A549 (cell line): ENCODE data around the gene IPP. TPM values are rescaled to one million over a fixed set of nuclear protein-coding genes. Genes with fewer than 3 reads are reported as not detected.
A peak's percentile ranks its signal among the peaks of the same experiment; 100 is the strongest.

Experiments used
- ATAC-seq, 2 experiments: fragments of 200-7000 bp in 1 of 2; fragments of >200 bp in 1 of 2; cut with Nextera tagmentation in 1 of 2; cut with Tn5 transposase in 1 of 2; 3 replicates each; pipeline versions ENCODE4 v1.8.0 to v1.9.1; 2018 to 2020; ENCODE audit warnings: mild to moderate bottlenecking in 1 of 2, moderate library complexity in 1 of 2
- CTCF ChIA-PET: fragments of 300-600 bp; sonication (Branson Sonifier 250); formaldehyde crosslinking; extraction: SDS; loops from one replicate; lab custom pipeline; 2021; ENCODE audit warnings: antibody characterized with exemption, inconsistent platforms; lab: Yijun Ruan, JAX
- POLR2A ChIA-PET: fragments of 350-600 bp; formaldehyde crosslinking; extraction: SDS; loops from one replicate; lab custom pipeline; 2021; ENCODE audit warnings: antibody characterized with exemption, inconsistent platforms; lab: Yijun Ruan, JAX
- DNase-seq, 2 experiments: peaks; one replicate each; pipeline versions ENCODE4 v3.0.0 to v3.0.0-alpha.2; 2011 to 2016; ENCODE audit warnings: low read depth in 1 of 2, low spot score in 1 of 2
- FAIRE-seq: peaks from 2 replicates; lab custom pipeline; 2011; peaks lifted over from hg19 to GRCh38; lab: Jason Lieb, UNC
- H3K27ac ChIP-seq, 2 experiments: fragments of >200 bp; sonication (Bioruptor Twin); formaldehyde crosslinking; 3 replicates each; pipeline ENCODE4 v1.5.1; 2016 to 2017
- H3K4me1 ChIP-seq: fragments of >200 bp; sonication (Bioruptor Twin); formaldehyde crosslinking; 3 replicates; pipeline ENCODE4 v1.6.1; 2016
- H3K4me2 ChIP-seq: fragments of >200 bp; sonication (Bioruptor Twin); formaldehyde crosslinking; 3 replicates; pipeline ENCODE4 v1.6.1; 2016
- H3K4me3 ChIP-seq: fragments of >200 bp; sonication (Bioruptor Twin); formaldehyde crosslinking; 3 replicates; pipeline ENCODE4 v1.5.1; 2016
- H3K9me3 ChIP-seq: fragments of >200 bp; sonication (Bioruptor Twin); formaldehyde crosslinking; 3 replicates; pipeline ENCODE4 v1.6.1; 2016
- BHLHE40 ChIP-seq: IDR thresholded peaks from 2 replicates; pipeline ENCODE4 v1.6.1; 2012; ENCODE audit warnings: low read depth, low read length, inconsistent platforms
- EHF ChIP-seq: fragments of 250-450 bp; sonication (Bioruptor Pico); IDR thresholded peaks from 2 replicates; pipeline ENCODE4 v1.5.0; 2020; ENCODE audit warnings: mild to moderate bottlenecking
- ELK1 ChIP-seq: fragments of 150-350 bp; IDR thresholded peaks from 2 replicates; pipeline ENCODE4 v1.6.1; 2014; ENCODE audit warnings: low read depth, mild to moderate bottlenecking, low read length
- FOXS1 ChIP-seq: fragments of 250-450 bp; sonication (Bioruptor Pico); IDR thresholded peaks from 2 replicates; pipeline ENCODE4 v1.5.0; 2020; ENCODE audit warnings: mild to moderate bottlenecking, moderate library complexity
- HDAC2 ChIP-seq: fragments of 200-600 bp; sonication (generic); IDR thresholded peaks from 2 replicates; pipeline ENCODE4 v1.6.1; 2016
- HOXA7 ChIP-seq: fragments of 250-450 bp; sonication (Bioruptor Pico); IDR thresholded peaks from 2 replicates; pipeline ENCODE4 v1.5.0; 2020; ENCODE audit warnings: mild to moderate bottlenecking, moderate library complexity
- HOXB13 ChIP-seq: fragments of 250-450 bp; sonication (Bioruptor Pico); IDR thresholded peaks from 2 replicates; pipeline ENCODE4 v1.5.0; 2020; ENCODE audit warnings: low read depth, mild to moderate bottlenecking, moderate library complexity
- HOXB5 ChIP-seq: fragments of 250-450 bp; sonication (Bioruptor Pico); IDR thresholded peaks from 2 replicates; pipeline ENCODE4 v1.5.0; 2020; ENCODE audit warnings: mild to moderate bottlenecking, moderate library complexity
- MYC ChIP-seq: IDR thresholded peaks from 2 replicates; pipeline ENCODE4 v1.6.1; 2012; ENCODE audit warnings: mild to moderate bottlenecking, inconsistent platforms, low read length, improper control_type of control experiment, borderline replicate concordance
- NFE2L2 ChIP-seq: fragments of 150-350 bp; conservative IDR thresholded peaks from 2 replicates; pipeline ENCODE4 v1.6.1; 2014; ENCODE audit warnings: low read length
- NR3C1 ChIP-seq: fragments of >200 bp; sonication (Bioruptor Twin); formaldehyde crosslinking; IDR thresholded peaks from 3 replicates; pipeline ENCODE4 v1.6.1; 2017
- POLR2A ChIP-seq: IDR thresholded peaks from 2 replicates; pipeline ENCODE4 v1.6.1; 2012; ENCODE audit warnings: mild to moderate bottlenecking, low read length
- POLR2AphosphoS2 ChIP-seq: conservative IDR thresholded peaks from 2 replicates; pipeline ENCODE4 v1.6.1; 2012; ENCODE audit warnings: low read length, improper control_type of control experiment, inconsistent platforms
- RAD21 ChIP-seq, 2 experiments: fragments of >200 bp in 1 of 2; sonication (Bioruptor Twin) in 1 of 2; formaldehyde crosslinking in 1 of 2; IDR thresholded peaks in 1 of 2; conservative IDR thresholded peaks in 1 of 2; 2 replicates in 1 of 2; 3 replicates in 1 of 2; pipeline ENCODE4 v1.6.1; 2012 to 2018; ENCODE audit warnings: inconsistent platforms in 1 of 2
- RCOR1 ChIP-seq: fragments of 150-350 bp; IDR thresholded peaks from 2 replicates; pipeline ENCODE4 v1.6.1; 2014; ENCODE audit warnings: antibody characterized with exemption, low read length, low read depth
- RFX5 ChIP-seq: fragments of 450-650 bp; IDR thresholded peaks from 2 replicates; pipeline ENCODE4 v1.7.1; 2014; ENCODE audit warnings: antibody characterized with exemption, mild to moderate bottlenecking, moderate library complexity
- SMC3 ChIP-seq: fragments of >200 bp; sonication (Bioruptor Twin); formaldehyde crosslinking; IDR thresholded peaks from 3 replicates; pipeline ENCODE4 v1.6.1; 2018; ENCODE audit warnings: inconsistent platforms
- TFCP2L1 ChIP-seq: fragments of 250-450 bp; sonication (Bioruptor Pico); IDR thresholded peaks from 2 replicates; pipeline ENCODE4 v1.5.0; 2021; ENCODE audit warnings: mild to moderate bottlenecking
- TP53 ChIP-seq: fragments of 250-450 bp; sonication (Bioruptor Pico); IDR thresholded peaks from 2 replicates; pipeline ENCODE4 v1.5.0; 2021; ENCODE audit warnings: mild to moderate bottlenecking, moderate library complexity
- USF2 ChIP-seq: fragments of 450-650 bp; IDR thresholded peaks from 2 replicates; pipeline ENCODE4 v1.6.1; 2014; ENCODE audit warnings: antibody characterized with exemption
- ZC3H11A ChIP-seq: fragments of 450-650 bp; IDR thresholded peaks from 2 replicates; pipeline ENCODE4 v1.6.1; 2014; ENCODE audit warnings: antibody characterized with exemption, mild to moderate bottlenecking
- ZFP36 ChIP-seq: fragments of 450-650 bp; IDR thresholded peaks from 2 replicates; pipeline ENCODE4 v1.6.1; 2014; ENCODE audit warnings: borderline replicate concordance; ENCODE audit not compliant: partially characterized antibody
- ZNF302 ChIP-seq: fragments of 250-450 bp; sonication (Bioruptor Pico); IDR thresholded peaks from 2 replicates; pipeline ENCODE4 v1.9.0; 2021; ENCODE audit warnings: inconsistent platforms, mild to moderate bottlenecking, moderate library complexity
- WGBS: methylation state at CpG from one replicate; pipeline ENCODE4 v1.1.6; 2017; ENCODE audit errors: missing lambda C conversion rate; 5-methylcytosine and 5-hydroxymethylcytosine counted together
- polyA plus RNA-seq, 4 experiments: library from polyadenylated mRNA; depleted of rRNA in 3 of 4; stranded (reverse); fragments of >200 nt; fragmentation: RNase III in 1 of 4; extraction: RNeasy Plus Mini Kit Qiagen cat#74134 plus additional on column Dnase treatment in 1 of 4; gene quantifications; 2 replicates in 3 of 4; 3 replicates in 1 of 4; pipeline ENCODE4 v1.2.3, GENCODE V29; 2011 to 2017
- TF ChIP-seq, protein P1 (sequence below): fragments of 250-450 bp; sonication (Bioruptor Pico); IDR thresholded peaks from 2 replicates; pipeline ENCODE4 v1.5.0; 2021; ENCODE audit warnings: mild to moderate bottlenecking, moderate library complexity, borderline replicate concordance

Gene IPP
- polyA plus RNA-seq, 2 of the 4 experiments (the other 2 are of a cell fraction) = 7.6 to 11.9 TPM

- POLR2A ChIA-PET = no interaction called here
- TF ChIP-seq ELK1 = no peak
- TF ChIP-seq, protein P1, sequence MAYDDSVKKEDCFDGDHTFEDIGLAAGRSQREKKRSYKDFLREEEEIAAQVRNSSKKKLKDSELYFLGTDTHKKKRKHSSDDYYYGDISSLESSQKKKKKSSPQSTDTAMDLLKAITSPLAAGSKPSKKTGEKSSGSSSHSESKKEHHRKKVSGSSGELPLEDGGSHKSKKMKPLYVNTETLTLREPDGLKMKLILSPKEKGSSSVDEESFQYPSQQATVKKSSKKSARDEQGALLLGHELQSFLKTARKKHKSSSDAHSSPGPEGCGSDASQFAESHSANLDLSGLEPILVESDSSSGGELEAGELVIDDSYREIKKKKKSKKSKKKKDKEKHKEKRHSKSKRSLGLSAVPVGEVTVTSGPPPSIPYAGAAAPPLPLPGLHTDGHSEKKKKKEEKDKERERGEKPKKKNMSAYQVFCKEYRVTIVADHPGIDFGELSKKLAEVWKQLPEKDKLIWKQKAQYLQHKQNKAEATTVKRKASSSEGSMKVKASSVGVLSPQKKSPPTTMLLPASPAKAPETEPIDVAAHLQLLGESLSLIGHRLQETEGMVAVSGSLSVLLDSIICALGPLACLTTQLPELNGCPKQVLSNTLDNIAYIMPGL = no peak
- no peak for TF ChIP-seq NFE2L2
- TF ChIP-seq TP53 (CRISPR knock-in tag) = no peak
- TF ChIP-seq HOXB13 (CRISPR knock-in tag) = no peak
- no peak for TF ChIP-seq USF2
- TF ChIP-seq HDAC2 = no peak
- TF ChIP-seq RAD21 (conservative IDR thresholded peaks at IDR 0.05 in 1 of 2, IDR thresholded peaks at IDR 0.05 in 1 of 2) = no peak
- no peak for TF ChIP-seq TFCP2L1 (CRISPR knock-in tag)
- no peak for TF ChIP-seq FOXS1
- no peak for TF ChIP-seq RFX5
- TF ChIP-seq SMC3 = no peak
- no peak for TF ChIP-seq BHLHE40
- CTCF ChIA-PET = no interaction called here
- 26% methylated on average over 1 of the region's 1 CpG for WGBS
- H3K4me2 ChIP-seq = peak overlapping the region; percentile 32; the same call in 2 of the 3 replicates
- FAIRE-seq (no peak), DNase-seq (no peak), ATAC-seq (no peak)
- H3K4me3 ChIP-seq = no peak overlapping the region
- H3K27ac ChIP-seq = no peak overlapping the region
- H3K4me1 ChIP-seq = peaks cover 27% of the 10 kb centered on the region
- H3K9me3 ChIP-seq = no peaks in the 10 kb centered on the region
Measured at GRCh38 chr1:45669379-45669778, 81.1 kb downstream of the IPP start.

DNA sequence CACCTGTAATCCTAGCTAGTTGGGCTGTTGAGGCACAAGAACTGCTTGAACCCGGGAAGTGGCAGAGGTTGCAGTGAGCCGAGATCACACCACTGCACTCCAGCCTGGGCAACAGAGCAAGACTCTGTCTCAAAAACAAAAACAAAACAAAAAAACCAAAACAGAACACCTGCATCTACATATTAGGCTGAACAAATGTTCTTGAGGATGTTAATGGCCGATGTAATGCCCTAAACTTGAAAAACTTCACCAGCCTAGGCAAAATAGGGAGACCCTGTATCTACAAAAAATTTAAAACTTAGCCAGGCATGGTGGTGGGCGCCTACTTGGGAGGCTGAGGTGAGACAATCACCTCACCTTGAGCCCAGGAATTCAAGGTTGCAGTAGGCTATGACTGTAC, 81.9 kb downstream of the IPP start:
- POLR2A ChIA-PET = no interaction called here
- Histone ChIP-seq H3K4me1 (peaks cover 19% of the 10 kb centered on the region), H3K4me3 (no peak overlapping the region), H3K9me3 (no peaks in the 10 kb centered on the region)
- no peak for DNase-seq
- no peak for FAIRE-seq
- TF ChIP-seq POLR2AphosphoS2 (no peak), ELK1 (no peak), SMC3 (no peak), ZNF302 (no peak), RCOR1 (no peak), POLR2A (no peak), ZC3H11A (no peak), HOXB13 (CRISPR knock-in tag) (no peak), EHF (CRISPR knock-in tag) (no peak), HOXB5 (no peak), HOXA7 (CRISPR knock-in tag) (no peak), ZFP36 (no peak), USF2 (no peak), NR3C1 (no peak), MYC (no peak)
- TF ChIP-seq, protein P1 = no peak
- TF ChIP-seq, all 56 proteins: peak for 0
- no peak overlapping the region for H3K4me2 ChIP-seq
- CTCF ChIA-PET = no interaction called here
- no peak for ATAC-seq
- H3K27ac ChIP-seq = no peak overlapping the region
- WGBS = 96% methylated on average over 4 of the region's 4 CpGs
